AG04449 (cell line): ENCODE results near the gene AP5Z1.

ENCODE experiments used
- CTCF ChIA-PET: fragments of 350-600 bp; formaldehyde crosslinking; extraction: SDS; loops from one replicate; lab custom pipeline; 2021; ENCODE audit warnings: antibody characterized with exemption; lab: Yijun Ruan, JAX
- POLR2A ChIA-PET: fragments of 400-600, 350-600 bp; formaldehyde crosslinking; extraction: SDS; loops from one replicate; lab custom pipeline; 2020; ENCODE audit warnings: antibody characterized with exemption, inconsistent platforms; lab: Yijun Ruan, JAX
- DNase-seq: peaks from one replicate; pipeline ENCODE4 v3.0.0-alpha.2; 2010; ENCODE audit warnings: low read depth, low spot score
- H3K4me3 ChIP-seq: 2 replicates; pipeline ENCODE4 v1.5.1; 2011; ENCODE audit warnings: low read depth, mild to moderate bottlenecking, control low read depth, low read length
- CTCF ChIP-seq: IDR thresholded peaks from one replicate; pipeline ENCODE4 v1.5.1; 2011; ENCODE audit warnings: mild to moderate bottlenecking, moderate library complexity, low read length, control low read depth, inconsistent platforms; ENCODE audit not compliant: insufficient read depth; ENCODE audit errors: missing control alignments

The AP5Z1 gene

GRCh38 chr7:4815609-4816418 lies 40.4 kb downstream of the AP5Z1 start:
- no peak overlapping the region for H3K4me3 ChIP-seq
- POLR2A ChIA-PET: interaction anchor here (1.1 kb wide), 1 partner anchor 10 kb away, joined by 3 read pairs; no protein-coding TSS in a partner anchor
- no peak for TF ChIP-seq CTCF
- DNase-seq: no peak
- CTCF ChIA-PET: interaction anchor here (1.3 to 1.5 kb wide), 2 partner anchors 14 to 17 kb away, joined by 3 to 8 read pairs; no protein-coding TSS in a partner anchor

DNA sequence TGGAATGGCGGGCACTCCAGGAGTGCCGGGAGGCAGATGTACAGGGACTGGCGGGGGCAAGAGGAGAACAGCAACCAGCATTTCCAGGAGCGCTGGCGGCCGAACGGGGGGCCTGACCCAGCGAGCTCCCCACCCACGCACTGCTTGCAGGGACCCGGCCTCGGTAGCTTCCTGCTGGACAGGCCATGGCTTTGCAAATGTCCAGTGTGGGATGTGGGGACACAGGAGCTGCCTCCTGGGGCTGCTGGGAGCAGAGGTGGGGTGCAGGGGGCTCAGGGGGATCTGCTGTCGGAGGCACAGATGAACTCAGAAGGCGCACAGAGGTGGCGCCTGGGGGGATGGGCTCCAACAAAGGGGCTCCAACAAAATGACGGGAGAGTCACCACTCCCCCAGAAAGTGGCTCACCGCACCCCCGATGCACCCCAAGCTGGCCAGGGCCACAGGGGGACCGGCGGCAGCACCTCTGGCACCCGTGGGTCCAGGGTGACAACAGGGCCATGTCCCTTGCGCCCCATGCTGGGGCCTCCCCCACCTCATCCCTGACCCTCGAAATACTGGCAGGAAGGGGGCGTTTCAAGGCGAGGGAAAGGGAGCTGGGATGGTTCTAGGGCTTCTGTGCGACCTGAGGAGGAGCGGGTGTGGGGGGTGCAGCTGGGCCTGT lies 41.1 kb downstream of the AP5Z1 start:
- no peak for DNase-seq
- POLR2A ChIA-PET: interaction anchor here (1.1 kb wide), 1 partner anchor 11 kb away, joined by 3 read pairs; no protein-coding TSS in a partner anchor
- no peak for TF ChIP-seq CTCF
- CTCF ChIA-PET: interaction anchor here (1.0 to 1.5 kb wide), 3 partner anchors 13 to 269 kb away, joined by 3 to 8 read pairs (median 3); no protein-coding TSS in a partner anchor
- H3K4me3 ChIP-seq: no peak overlapping the region

DNA sequence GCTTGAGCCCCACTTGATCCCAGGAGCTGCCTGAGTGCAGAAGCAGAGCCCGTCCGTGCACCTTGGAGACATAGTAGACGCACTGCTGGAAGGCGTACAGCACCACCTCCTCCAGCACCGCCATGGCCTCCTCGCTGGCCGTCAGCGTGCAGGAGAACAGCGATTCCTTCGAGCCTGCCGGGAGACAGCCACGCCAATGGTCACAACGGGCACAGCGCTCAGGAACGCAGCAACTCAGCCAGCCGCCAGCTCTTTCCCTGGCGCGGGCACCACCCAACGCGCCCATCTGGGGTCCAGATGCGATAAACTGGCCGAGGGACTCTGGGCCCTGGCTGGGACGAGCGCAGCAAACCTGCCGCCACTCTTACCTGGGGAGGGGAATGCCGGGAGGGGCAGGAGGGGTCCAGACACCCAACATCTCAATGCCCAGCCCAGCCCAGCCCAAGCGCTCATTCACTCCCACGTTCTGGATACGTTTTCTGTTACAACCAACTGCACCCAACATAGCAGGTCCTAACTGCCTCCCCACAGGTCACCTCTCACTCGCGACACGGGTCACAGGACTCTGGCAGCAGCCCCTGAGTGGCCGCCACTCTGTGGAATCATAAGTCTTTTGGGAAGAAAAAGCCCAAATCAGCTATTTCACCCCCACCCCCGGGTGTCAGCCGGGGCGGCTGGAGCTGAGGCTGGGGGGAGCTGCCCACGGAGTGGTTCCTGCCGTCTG lies 41.9 kb downstream of the AP5Z1 start:
- no peak for DNase-seq
- no peak overlapping the region for H3K4me3 ChIP-seq
- CTCF ChIA-PET: interaction anchor here (1.0 to 1.5 kb wide), 3 partner anchors 12 to 268 kb away, joined by 3 to 8 read pairs (median 3); no protein-coding TSS in a partner anchor
- TF ChIP-seq CTCF: no peak
- POLR2A ChIA-PET: interaction anchor here (1.1 kb wide), 1 partner anchor 12 kb away, joined by 3 read pairs; no protein-coding TSS in a partner anchor

DNA sequence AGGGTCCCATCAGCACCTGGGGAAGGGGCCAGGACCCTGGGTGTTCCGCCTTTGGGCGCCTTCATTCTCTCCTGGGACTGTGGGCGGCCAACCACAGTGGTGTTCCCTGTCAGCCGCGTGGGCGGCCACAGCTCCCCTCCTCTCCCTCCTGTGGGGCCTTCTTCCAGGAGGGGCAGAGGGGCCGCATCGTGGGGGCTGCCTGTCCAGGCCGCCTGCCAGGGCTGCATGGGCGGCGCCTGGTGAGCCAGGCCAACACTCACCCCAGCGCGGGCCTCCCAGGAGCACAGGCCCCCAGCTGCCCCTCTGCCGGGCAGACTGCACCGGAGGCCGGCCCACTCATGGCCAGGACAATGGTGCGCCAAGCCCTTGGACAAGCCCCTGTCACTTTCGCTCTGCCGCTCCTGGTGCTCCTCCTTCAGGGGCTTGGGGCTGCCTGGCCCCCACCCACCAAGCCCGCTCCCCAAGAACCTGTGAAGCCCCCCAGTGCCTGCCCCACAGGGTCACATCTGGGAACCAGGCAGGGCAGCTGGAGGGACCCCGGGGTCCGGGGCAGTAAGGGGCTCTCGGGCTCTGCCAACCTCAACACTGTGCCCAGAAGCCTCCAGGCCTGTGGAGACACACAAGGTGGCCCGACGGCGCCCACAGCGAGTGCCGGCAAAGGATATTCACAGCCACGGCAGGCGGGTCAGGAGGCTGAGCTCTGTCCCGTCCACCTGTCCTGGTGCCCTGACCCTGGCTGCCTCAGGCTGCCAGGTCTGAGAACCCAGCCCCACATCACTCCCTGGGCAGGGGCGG lies 42.8 kb downstream of the AP5Z1 start:
- ChIA-PET CTCF (no interaction called here), POLR2A (no interaction called here)
- H3K4me3 ChIP-seq: no peak overlapping the region
- DNase-seq: no peak
- no peak for TF ChIP-seq CTCF

- DNase-seq: no peak
- no peak overlapping the region for H3K4me3 ChIP-seq
- ChIA-PET CTCF (no interaction called here), POLR2A (no interaction called here)
- TF ChIP-seq CTCF: no peak
Observed at GRCh38 chr7:4819560-4820404, 44.4 kb downstream of the AP5Z1 start.
